Activated CD4-positive, alpha-beta T cell treated with anti-CD3 and anti-CD28 coated beads, Interleukin-10, Interleukin-2, amounts not matched to agents 100 ng/mL and 50 ng/mL, durations not matched to agents 16 hours and 8 hours (primary cell): ENCODE data around the gene TGFA.
"Not testable (repeated sequence)": the region's sequence is repeated elsewhere in the genome, so short reads cannot be mapped to it uniquely, and the experiment has no call there.

Source experiments
- DNase-seq: peaks from one replicate; pipeline ENCODE4 v3.0.0-alpha.2; 2020

TGFA gene

GRCh38 chr2:70498054-70498453, 55.6 kb downstream of the TGFA start:
- peak; percentile 13 for DNase-seq

- no peak for DNase-seq
Measured at GRCh38 chr2:70496819-70497218, 56.8 kb downstream of the TGFA start.

GRCh38 chr2:70494293-70494886, 59.2 kb downstream of the TGFA start:
- no peak for DNase-seq

GRCh38 chr2:70490381-70490780, 63.2 kb downstream of the TGFA start:
- no peak for DNase-seq

GRCh38 chr2:70489165-70489564, 64.5 kb downstream of the TGFA start:
- DNase-seq: no peak

GRCh38 chr2:70484086-70484485, 69.5 kb downstream of the TGFA start:
- no peak for DNase-seq

- DNase-seq: no peak
Measured at GRCh38 chr2:70482401-70482800, 71.2 kb downstream of the TGFA start.

- no peak for DNase-seq
Measured at GRCh38 chr2:70480468-70480867, 73.2 kb downstream of the TGFA start.

GRCh38 chr2:70479816-70480215, 73.8 kb downstream of the TGFA start:
- no peak for DNase-seq

- no peak for DNase-seq
Measured at GRCh38 chr2:70477441-70477844, 76.2 kb downstream of the TGFA start.

- DNase-seq: no peak
Measured at GRCh38 chr2:70475266-70475665, 78.4 kb downstream of the TGFA start.

- DNase-seq: no peak
Measured at GRCh38 chr2:70474256-70474848, 79.3 kb downstream of the TGFA start.

- no peak for DNase-seq
Measured at GRCh38 chr2:70473101-70473722, 80.4 kb downstream of the TGFA start.

- no peak for DNase-seq
Measured at GRCh38 chr2:70472221-70472890, 81.3 kb downstream of the TGFA start.

- DNase-seq: no peak
Measured at GRCh38 chr2:70471129-70471528, 82.5 kb downstream of the TGFA start.

GRCh38 chr2:70469961-70470360, 83.7 kb downstream of the TGFA start:
- no peak for DNase-seq

- no peak for DNase-seq
Measured at GRCh38 chr2:70469435-70469834, 84.2 kb downstream of the TGFA start.

- DNase-seq: no peak
Measured at GRCh38 chr2:70468878-70469277, 84.7 kb downstream of the TGFA start.

GRCh38 chr2:70467831-70468779, 85.5 kb downstream of the TGFA start:
- DNase-seq: no peak

GRCh38 chr2:70467237-70467636, 86.4 kb downstream of the TGFA start:
- no peak for DNase-seq

- not testable (repeated sequence) for DNase-seq
Measured at GRCh38 chr2:70466647-70467046, 87.0 kb downstream of the TGFA start.

GRCh38 chr2:70463997-70464396, 89.6 kb downstream of the TGFA start:
- no peak for DNase-seq

- no peak for DNase-seq
Measured at GRCh38 chr2:70463581-70463980, 90.0 kb downstream of the TGFA start.
